H1 (cell line): ENCODE data around the gene RAD18. TPM values are rescaled to one million over a fixed set of nuclear protein-coding genes. Genes with fewer than 3 reads are reported as not detected.

ENCODE experiments used
- CTCF ChIA-PET: fragments of 300-600 bp; sonication (Branson Sonifier 250); formaldehyde crosslinking; loops from one replicate; lab custom pipeline; 2021; ENCODE audit not compliant: partially characterized antibody; lab: Charles Lee
- POLR2A ChIA-PET: fragments of 300-600 bp; sonication (Branson Sonifier 250); formaldehyde crosslinking; loops from one replicate; lab custom pipeline; 2021; ENCODE audit warnings: inconsistent platforms; ENCODE audit not compliant: partially characterized antibody; lab: Charles Lee
- DNase-seq, 2 experiments: peaks; one replicate each; pipeline versions ENCODE4 v3.0.0 to v3.0.0-alpha.2; 2010 to 2022; ENCODE audit warnings: low spot score in 2 of 2, low read depth in 1 of 2, mixed read lengths in 1 of 2
- FAIRE-seq: peaks from 2 replicates; lab custom pipeline; 2011; peaks lifted over from hg19 to GRCh38; lab: Jason Lieb, UNC
- H2AFZ ChIP-seq: 2 replicates; pipeline ENCODE4 v1.8.1; 2012; ENCODE audit warnings: low read length, inconsistent platforms
- H2AK5ac ChIP-seq: 2 replicates; pipeline ENCODE4 v1.6.1; 2013; ENCODE audit warnings: low read depth, low read length
- H2BK120ac ChIP-seq: replicated peaks from 2 replicates; pipeline ENCODE3; 2013; ENCODE audit warnings: low read depth, low read length, inconsistent platforms
- H2BK12ac ChIP-seq: 2 replicates; pipeline ENCODE4 v1.6.1; 2013; ENCODE audit warnings: low read depth, low read length
- H2BK15ac ChIP-seq: 2 replicates; pipeline ENCODE4 v1.6.1; 2013; ENCODE audit warnings: low read length
- H2BK20ac ChIP-seq: 2 replicates; pipeline ENCODE4 v1.6.1; 2013; ENCODE audit warnings: low read length
- H2BK5ac ChIP-seq: 2 replicates; pipeline ENCODE4 v1.6.1; 2013; ENCODE audit warnings: low read depth, low read length
- H3K14ac ChIP-seq: 2 replicates; pipeline ENCODE4 v1.6.1; 2013; ENCODE audit warnings: inconsistent platforms; ENCODE audit not compliant: insufficient read length
- H3K18ac ChIP-seq: 2 replicates; pipeline ENCODE4 v1.6.1; 2013; ENCODE audit warnings: low read length; ENCODE audit errors: extremely low read depth
- H3K23ac ChIP-seq: 2 replicates; pipeline ENCODE4 v1.6.1; 2013; ENCODE audit warnings: inconsistent platforms; ENCODE audit not compliant: insufficient read length
- H3K23me2 ChIP-seq: 2 replicates; pipeline ENCODE4 v1.6.1; 2013; ENCODE audit warnings: low read depth, low read length
- H3K27ac ChIP-seq: 2 replicates; pipeline ENCODE4 v1.6.1; 2011; ENCODE audit warnings: low read depth, low read length, inconsistent platforms
- H3K27me3 ChIP-seq, 4 experiments: replicated peaks in 1 of 4; 1 replicate in 1 of 4; 2 replicates in 3 of 4; pipeline versions ENCODE4 v1.6.1 to v1.8.1; 2011 to 2013; ENCODE audit warnings: low read length in 3 of 4, mild to moderate bottlenecking in 3 of 4, inconsistent platforms in 2 of 4, mixed read lengths in 2 of 4, moderate library complexity in 1 of 4; ENCODE audit not compliant: control insufficient read depth in 3 of 4, insufficient read depth in 3 of 4; ENCODE audit errors: extremely low read depth in 1 of 4
- H3K36me3 ChIP-seq, 4 experiments: 2 replicates each; pipeline versions ENCODE4 v1.6.1 to v1.8.1; 2011 to 2013; ENCODE audit warnings: mild to moderate bottlenecking in 4 of 4, low read length in 3 of 4, moderate library complexity in 2 of 4, control low read depth in 1 of 4, inconsistent platforms in 1 of 4; ENCODE audit not compliant: insufficient read depth in 4 of 4, control insufficient read depth in 2 of 4
- H3K4ac ChIP-seq: replicated peaks from 2 replicates; pipeline ENCODE3; 2013; ENCODE audit warnings: low read length, low read depth, mixed read lengths, inconsistent platforms; ENCODE audit not compliant: insufficient read length
- H3K4me1 ChIP-seq, 4 experiments: replicated peaks in 1 of 4; 1 replicate in 1 of 4; 2 replicates in 3 of 4; pipeline versions ENCODE4 v1.6.1 to v1.8.1; 2011 to 2013; ENCODE audit warnings: low read length in 3 of 4, inconsistent platforms in 2 of 4, mixed read lengths in 1 of 4; ENCODE audit not compliant: insufficient read depth in 4 of 4, control insufficient read depth in 3 of 4
- H3K4me2 ChIP-seq, 2 experiments: 2 replicates each; pipeline versions ENCODE4 v1.6.1 to v1.8.1; 2011 to 2013; ENCODE audit warnings: low read depth in 2 of 2, low read length in 2 of 2, control low read depth in 1 of 2, inconsistent platforms in 1 of 2, mild to moderate bottlenecking in 1 of 2; ENCODE audit not compliant: insufficient read depth in 1 of 2
- H3K4me3 ChIP-seq, 4 experiments: fragments of 200-600, 300-600 bp in 1 of 4; sonication (generic), shearing (Covaris generic), sonication (Bioruptor Twin) in 1 of 4; 2 replicates each; pipeline versions ENCODE4 v1.5.1 to v1.8.1; 2011 to 2016; ENCODE audit warnings: low read length in 4 of 4, low read depth in 3 of 4, control low read depth in 2 of 4, inconsistent platforms in 2 of 4, mild to moderate bottlenecking in 2 of 4, mixed read lengths in 1 of 4, moderate library complexity in 1 of 4; ENCODE audit not compliant: insufficient read depth in 2 of 4; ENCODE audit errors: extremely low read depth in 1 of 4
- H3K56ac ChIP-seq: replicated peaks from 2 replicates; pipeline ENCODE3; 2013; ENCODE audit warnings: low read depth, mild to moderate bottlenecking, mixed read lengths, low read length, inconsistent platforms; ENCODE audit not compliant: insufficient read length
- H3K79me1 ChIP-seq: 2 replicates; pipeline ENCODE4 v1.6.1; 2013; ENCODE audit warnings: low read depth, low read length, control low read depth
- H3K79me2 ChIP-seq, 2 experiments: 2 replicates each; pipeline versions ENCODE4 v1.6.1 to v1.8.1; 2012 to 2013; ENCODE audit warnings: low read length in 2 of 2, mild to moderate bottlenecking in 2 of 2, inconsistent platforms in 1 of 2; ENCODE audit not compliant: insufficient read depth in 2 of 2, control insufficient read depth in 1 of 2
- H3K9ac ChIP-seq, 4 experiments: replicated peaks in 1 of 4; 1 replicate in 1 of 4; 2 replicates in 3 of 4; pipeline versions ENCODE4 v1.6.1 to v1.8.1; 2011 to 2013; ENCODE audit warnings: low read depth in 3 of 4, low read length in 3 of 4, control low read depth in 2 of 4, mild to moderate bottlenecking in 2 of 4, moderate library complexity in 2 of 4, inconsistent platforms in 1 of 4; ENCODE audit errors: extremely low read depth in 1 of 4
- H3K9me3 ChIP-seq, 2 experiments: 2 replicates each; pipeline versions ENCODE4 v1.6.1 to v1.8.1; 2012 to 2013; ENCODE audit warnings: mild to moderate bottlenecking in 2 of 2, moderate library complexity in 2 of 2, control low read depth in 1 of 2, inconsistent platforms in 1 of 2, low read depth in 1 of 2, low read length in 1 of 2, mixed read lengths in 1 of 2; ENCODE audit not compliant: insufficient read depth in 2 of 2
- H4K20me1 ChIP-seq, 2 experiments: replicated peaks in 1 of 2; 2 replicates each; pipeline versions ENCODE3 to v1.8.1; 2011 to 2013; ENCODE audit warnings: inconsistent platforms in 2 of 2, low read length in 2 of 2, mild to moderate bottlenecking in 1 of 2; ENCODE audit not compliant: insufficient read depth in 2 of 2, control insufficient read depth in 1 of 2
- H4K5ac ChIP-seq: 2 replicates; pipeline ENCODE4 v1.6.1; 2013; ENCODE audit warnings: low read length, low read depth, mixed read lengths, inconsistent platforms; ENCODE audit not compliant: insufficient read length
- H4K8ac ChIP-seq: 2 replicates; pipeline ENCODE4 v1.8.0; 2013; ENCODE audit warnings: mild to moderate bottlenecking, moderate library complexity, low read length, inconsistent platforms; ENCODE audit not compliant: insufficient read depth; ENCODE audit errors: extremely low read depth
- H4K91ac ChIP-seq: replicated peaks from 2 replicates; pipeline ENCODE3; 2013; ENCODE audit warnings: low read length, mixed read lengths, inconsistent platforms; ENCODE audit not compliant: insufficient read length
- BACH1 ChIP-seq: IDR thresholded peaks from 2 replicates; pipeline ENCODE4 v1.6.1; 2012; ENCODE audit warnings: low read length, improper control_type of control experiment
- CBX8 ChIP-seq: fragments of 300-800, 300-1000 bp; sonication (generic); IDR thresholded peaks from 2 replicates; pipeline ENCODE4 v1.7.1; 2016; ENCODE audit warnings: low read depth, low read length, borderline replicate concordance
- CHD2 ChIP-seq: IDR thresholded peaks from 2 replicates; pipeline ENCODE4 v1.6.1; 2012; ENCODE audit warnings: low read length, improper control_type of control experiment
- EP300 ChIP-seq, 2 experiments: IDR thresholded peaks; 1 replicate in 1 of 2; 2 replicates in 1 of 2; pipeline ENCODE4 v1.6.1; 2011 to 2012; ENCODE audit warnings: low read depth in 2 of 2, low read length in 2 of 2, mild to moderate bottlenecking in 2 of 2, borderline replicate concordance in 1 of 2, inconsistent platforms in 1 of 2, moderate library complexity in 1 of 2
- HDAC2 ChIP-seq, 2 experiments: fragments of 300-600 bp in 1 of 2; sonication (generic) in 1 of 2; IDR thresholded peaks; 2 replicates each; pipeline ENCODE4 v1.6.1; 2011 to 2012; ENCODE audit warnings: low read depth in 2 of 2, low read length in 2 of 2, mild to moderate bottlenecking in 2 of 2, moderate library complexity in 2 of 2, borderline replicate concordance in 1 of 2, inconsistent platforms in 1 of 2
- KDM5A ChIP-seq: fragments of 200-600 bp; IDR thresholded peaks from 2 replicates; pipeline ENCODE4 v1.7.1; 2012; ENCODE audit warnings: mild to moderate bottlenecking, low read length, inconsistent platforms, mixed read lengths
- NANOG ChIP-seq: IDR thresholded peaks from 2 replicates; pipeline ENCODE4 v1.6.1; 2011; ENCODE audit warnings: low read length, low read depth, mild to moderate bottlenecking, inconsistent platforms; ENCODE audit not compliant: insufficient read depth, poor library complexity, severe bottlenecking
- POLR2A ChIP-seq, 2 experiments: IDR thresholded peaks; 1 replicate in 1 of 2; 2 replicates in 1 of 2; pipeline ENCODE4 v1.6.1; 2011; ENCODE audit warnings: low read depth in 2 of 2, low read length in 2 of 2, mild to moderate bottlenecking in 2 of 2; ENCODE audit errors: control extremely low read depth in 1 of 2
- RBBP5 ChIP-seq: IDR thresholded peaks from 2 replicates; pipeline ENCODE4 v1.7.1; 2012; ENCODE audit warnings: low read depth, mild to moderate bottlenecking, inconsistent platforms, low read length, moderate library complexity, borderline replicate concordance
- WGBS, 2 experiments: shearing (Covaris generic) in 1 of 2; methylation state at CpG; one replicate each; pipeline versions ENCODE4 v1.1.6 to v1.1.7; 2013 to 2015; ENCODE audit warnings: low lambda C conversion rate in 2 of 2, mixed read lengths in 2 of 2, inconsistent platforms in 1 of 2, low coverage in 1 of 2, missing lambda C conversion rate in 1 of 2; ENCODE audit not compliant: insufficient replicate concordance in 2 of 2, insufficient coverage in 1 of 2, insufficient read length in 1 of 2; ENCODE audit errors: extremely low coverage in 1 of 2, missing lambda C conversion rate in 1 of 2; 5-methylcytosine and 5-hydroxymethylcytosine counted together
- polyA plus RNA-seq, 7 experiments: library from polyadenylated mRNA; depleted of rRNA in 3 of 7; stranded (reverse) in 5 of 7; unstranded in 2 of 7; fragments of >200 nt in 5 of 7; fragments of 200-250 nt in 2 of 7; gene quantifications; 1 replicate in 5 of 7; 2 replicates in 1 of 7; 4 replicates in 1 of 7; pipeline versions ENCODE4 v1.2.1 to v1.2.3, GENCODE V29; 2011 to 2013; ENCODE audit warnings: missing spikeins in 2 of 7, mixed read lengths in 2 of 7
- total RNA-seq: library from RNA; stranded (reverse); fragmentation: NEBNext Ultra II Directional; extraction: Animal tissue kit (Norgen Biotek cat#: 25700); gene quantifications from 2 replicates; pipeline ENCODE4 v1.2.1, GENCODE V29; 2021
- TF ChIP-seq, protein P1 (sequence below): IDR thresholded peaks from 2 replicates; pipeline ENCODE4 v1.6.1; 2011; ENCODE audit warnings: low read length, improper control_type of control experiment

RAD18 gene
- total and polyA plus RNA-seq, 2 of the 8 experiments (the other 6 are each of a cell fraction or from before 2014, with no cell fraction given): 13.0 to 23.2 TPM

DNA sequence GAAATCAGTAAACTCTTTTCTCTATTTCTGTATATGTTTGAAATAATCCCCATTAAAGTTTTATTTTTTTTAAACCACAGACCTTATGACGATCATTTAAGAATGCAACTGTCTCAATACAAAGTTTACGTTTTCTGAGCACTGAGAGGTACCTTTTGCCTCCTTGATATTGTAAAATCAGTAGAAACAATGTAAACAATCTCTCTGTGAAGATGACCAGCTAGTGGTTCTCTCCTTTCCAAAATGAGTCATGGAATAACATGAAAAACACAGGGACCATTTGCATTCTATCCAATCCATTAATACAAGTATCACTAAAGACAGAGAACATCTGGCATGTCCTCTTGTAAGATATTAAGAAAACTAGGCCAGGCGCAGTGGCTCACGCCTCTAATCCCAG, 48.8 kb downstream of the RAD18 start:
- Histone ChIP-seq H3K4ac (no peak overlapping the region), H3K14ac (no peak overlapping the region), H3K9ac (no peak overlapping the region), H3K4me1 (no peaks in the 10 kb centered on the region), H3K27ac (no peak overlapping the region), H4K91ac (no peak overlapping the region), H2BK5ac (no peak overlapping the region), H2AFZ (no peak overlapping the region), H3K4me2 (no peak overlapping the region), H2BK120ac (no peak overlapping the region), H3K79me2 (no peaks in the 10 kb centered on the region), H3K9me3 (no peaks in the 10 kb centered on the region), H2BK20ac (no peak overlapping the region), H3K79me1 (no peaks in the 10 kb centered on the region), H3K18ac (no peak overlapping the region), H4K20me1 (no peaks in the 10 kb centered on the region), H3K27me3 (no peaks in the 10 kb centered on the region), H3K36me3 (peaks cover 0 to 8% (median 0%) of the 10 kb centered on the region in 4 experiments; a peak in 1 of 8 replicates), H2BK15ac (no peak overlapping the region), H2AK5ac (no peak overlapping the region), H4K8ac (no peak overlapping the region), H3K23me2 (no peaks in the 10 kb centered on the region), H3K23ac (no peak overlapping the region), H2BK12ac (no peak overlapping the region), H3K56ac (no peak overlapping the region), H4K5ac (no peak overlapping the region), H3K4me3 (no peak overlapping the region)
- POLR2A ChIA-PET: no interaction called here
- whole genome bisulfite sequencing, 2 experiments: 93% methylated on average over 4 of the region's 4 CpGs; no CpG with 5 or more reads in 1 of the 2 experiments
- no peak for FAIRE-seq
- no peak for TF ChIP-seq NANOG
- TF ChIP-seq RBBP5: no peak
- TF ChIP-seq CBX8: no peak
- TF ChIP-seq CHD2: no peak
- TF ChIP-seq KDM5A: no peak
- TF ChIP-seq BACH1: no peak
- no peak for TF ChIP-seq EP300 (IDR thresholded peaks at IDR 0.05; ENCODE audit: borderline replicate concordance in 1 of 2, low read depth in 2 of 2, low read length in 2 of 2)
- TF ChIP-seq, protein P1, sequence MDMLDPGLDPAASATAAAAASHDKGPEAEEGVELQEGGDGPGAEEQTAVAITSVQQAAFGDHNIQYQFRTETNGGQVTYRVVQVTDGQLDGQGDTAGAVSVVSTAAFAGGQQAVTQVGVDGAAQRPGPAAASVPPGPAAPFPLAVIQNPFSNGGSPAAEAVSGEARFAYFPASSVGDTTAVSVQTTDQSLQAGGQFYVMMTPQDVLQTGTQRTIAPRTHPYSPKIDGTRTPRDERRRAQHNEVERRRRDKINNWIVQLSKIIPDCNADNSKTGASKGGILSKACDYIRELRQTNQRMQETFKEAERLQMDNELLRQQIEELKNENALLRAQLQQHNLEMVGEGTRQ: no peak
- TF ChIP-seq HDAC2 (IDR thresholded peaks at IDR 0.05; ENCODE audit: borderline replicate concordance in 1 of 2, low read depth in 2 of 2, low read length in 2 of 2): no peak
- no peak for TF ChIP-seq POLR2A (IDR thresholded peaks at IDR 0.05; ENCODE audit: control extremely low read depth in 1 of 2, low read depth in 2 of 2, low read length in 2 of 2)
- CTCF ChIA-PET: interaction anchor here (0.6 to 1.2 kb wide), 2 partner anchors 145 to 202 kb away, joined by 3 to 4 read pairs; partner anchors contain the start of gene OXTR
- no peak for DNase-seq
